Sciatic nerve (tissue), 2 donors: ENCODE measurements around the gene GPR162. TPM values are rescaled to one million over a fixed set of nuclear protein-coding genes. Genes with fewer than 3 reads are reported as not detected.

Source experiments
- ATAC-seq: fragments of 200-7000 bp; cut with Tn5 transposase; one replicate; pipeline ENCODE4 v1.9.1; 2020; ENCODE audit warnings: mild to moderate bottlenecking, moderate library complexity
- DNase-seq: peaks from one replicate; pipeline ENCODE4 v3.0.0-alpha.2; 2020; ENCODE audit warnings: low spot score
- intact Hi-C: fragments of 100-400 bp; cut with DNase I; formaldehyde crosslinking; loops from one replicate; pipeline ENCODE4 v1.14.2; 2022
- total RNA-seq: library from RNA; stranded (reverse); fragmentation: NEBNext Ultra II Directional; extraction: Animal tissue kit (Norgen Biotek cat#: 25700); gene quantifications from one replicate; pipeline ENCODE4 v1.2.1, GENCODE V29; 2021
- donor health status: DM: no; HTN: no; CAD: no.
- donor health status: DM: no; HTN: no; CAD: no.

The GPR162 gene
- total RNA-seq, 1 donor from 2014 or later = 4.5 TPM

- ATAC-seq = no peak
- intact Hi-C loops = no loop called here
- no peak for DNase-seq
Measured at GRCh38 chr12:6830286-6830890, 8.8 kb downstream of the GPR162 start.

GRCh38 chr12:6830999-6831398 is 9.4 kb downstream of the GPR162 start:
- no peak for ATAC-seq
- no peak for DNase-seq
- intact Hi-C loops = no loop called here

DNA sequence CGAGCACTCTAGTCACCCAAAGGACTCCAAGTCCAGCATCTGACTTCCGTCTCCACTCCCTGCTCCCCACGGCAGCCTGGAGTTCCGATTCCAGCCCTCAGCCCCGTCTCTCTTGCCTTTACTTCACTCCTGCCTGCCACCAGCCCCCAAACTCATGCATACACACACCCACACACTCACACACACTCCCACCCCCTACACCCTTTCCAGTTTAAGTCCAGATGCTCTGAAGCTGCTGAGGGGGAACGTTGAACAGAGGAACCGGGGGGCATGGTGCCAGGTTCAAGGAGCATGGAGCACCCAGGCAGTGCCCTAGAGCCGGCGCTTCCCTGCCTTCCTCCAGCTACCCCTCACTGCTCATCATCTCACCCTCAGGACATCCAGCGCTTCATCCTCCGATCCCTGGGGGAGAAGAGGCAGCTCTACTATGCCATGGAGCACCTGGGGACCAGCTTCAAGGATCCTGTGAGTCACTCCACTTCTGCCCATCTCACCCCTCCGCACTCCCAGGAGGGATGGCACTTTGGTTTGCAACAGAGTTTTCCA is 9.9 kb downstream of the GPR162 start:
- DNase-seq = no peak
- intact Hi-C loops = no loop called here
- ATAC-seq = no peak

- ATAC-seq (no peak), DNase-seq (no peak)
- intact Hi-C loops = no loop called here
Measured at GRCh38 chr12:6832125-6832524, 10.5 kb downstream of the GPR162 start.

- DNase-seq = no peak
Measured at GRCh38 chr12:6833189-6833890, 11.7 kb downstream of the GPR162 start.

GRCh38 chr12:6834254-6834653 is 12.6 kb downstream of the GPR162 start:
- DNase-seq (no peak), ATAC-seq (no peak)
- intact Hi-C loops = no loop called here

More at GRCh38 chr12:6833189-6833890, 11.7 kb downstream of the GPR162 start:
- intact Hi-C loops = no loop called here
- ATAC-seq = no peak

- intact Hi-C loops = no loop called here
- no peak for ATAC-seq
Measured at GRCh38 chr12:6834873-6835272, 13.3 kb downstream of the GPR162 start.

GRCh38 chr12:6836851-6837250 is 15.2 kb downstream of the GPR162 start:
- intact Hi-C loops = no loop called here
- ATAC-seq = no peak
- DNase-seq = no peak

More at GRCh38 chr12:6834873-6835272, 13.3 kb downstream of the GPR162 start:
- no peak for DNase-seq

GRCh38 chr12:6837370-6838060 is 15.9 kb downstream of the GPR162 start:
- no peak for ATAC-seq
- intact Hi-C loops = no loop called here

DNA sequence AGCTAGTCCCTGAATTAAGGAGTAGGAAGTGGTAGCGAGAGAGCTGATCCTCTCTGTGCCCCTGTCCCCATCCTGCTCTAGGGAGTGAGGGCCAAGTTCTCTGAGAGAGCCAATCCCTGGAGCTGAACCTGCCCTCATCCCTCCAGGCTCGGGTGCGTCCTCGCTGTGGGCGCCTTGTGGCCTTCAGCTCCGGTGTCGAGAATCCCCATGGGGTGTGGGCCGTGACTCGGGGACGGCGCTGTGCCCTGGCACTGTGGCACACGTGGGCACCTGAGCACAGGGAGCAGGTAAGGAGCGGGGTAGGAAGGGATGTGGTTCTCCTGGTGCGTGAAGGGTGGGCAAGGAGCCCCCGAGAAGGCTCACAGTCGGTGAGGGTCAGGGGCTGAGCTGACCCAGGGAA is 17.2 kb downstream of the GPR162 start:
- ATAC-seq = no peak
- intact Hi-C loops = no loop called here

More at GRCh38 chr12:6837370-6838060, 15.9 kb downstream of the GPR162 start:
- no peak for DNase-seq

GRCh38 chr12:6839482-6840201 is 18.0 kb downstream of the GPR162 start:
- ATAC-seq = no peak
- intact Hi-C loops = no loop called here
- no peak for DNase-seq

More for the DNA sequence above, 17.2 kb downstream of the GPR162 start:
- DNase-seq = no peak

DNA sequence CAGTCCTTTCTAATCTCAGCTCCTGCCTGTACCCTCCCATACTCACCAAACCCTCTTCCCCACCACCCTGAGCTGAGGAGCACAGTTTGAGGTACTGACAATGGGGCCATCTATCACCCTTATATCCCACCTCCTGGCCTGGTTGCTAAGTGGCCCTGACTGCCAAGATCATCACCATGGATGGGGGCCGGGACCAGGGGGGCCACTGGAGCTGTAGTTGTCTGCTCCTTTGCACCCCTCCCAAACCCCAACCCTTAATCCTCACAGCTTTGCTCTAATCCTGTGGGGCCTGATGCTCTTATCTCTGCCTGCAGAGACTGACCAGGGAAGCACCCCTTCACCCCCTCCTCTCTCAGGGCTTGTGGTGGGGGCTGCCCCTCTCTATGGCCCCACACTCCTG is 18.7 kb downstream of the GPR162 start:
- intact Hi-C loops = no loop called here
- DNase-seq = no peak
- ATAC-seq = no peak

- ATAC-seq (no peak), DNase-seq (no peak)
- intact Hi-C loops = no loop called here
Measured at GRCh38 chr12:6840761-6841515, 19.3 kb downstream of the GPR162 start, which contains the start of gene GNB3. GNB3 (plus strand) TSS chr12:6840925; CDS start chr12:6841288, 363 bp downstream.

- DNase-seq = no peak
- no peak for ATAC-seq
- intact Hi-C loops = no loop called here
Measured at GRCh38 chr12:6842075-6842474, 20.5 kb downstream of the GPR162 start.

GRCh38 chr12:6843118-6843902 is 21.7 kb downstream of the GPR162 start:
- ATAC-seq (no peak), DNase-seq (no peak)
- intact Hi-C loops = no loop called here

DNA sequence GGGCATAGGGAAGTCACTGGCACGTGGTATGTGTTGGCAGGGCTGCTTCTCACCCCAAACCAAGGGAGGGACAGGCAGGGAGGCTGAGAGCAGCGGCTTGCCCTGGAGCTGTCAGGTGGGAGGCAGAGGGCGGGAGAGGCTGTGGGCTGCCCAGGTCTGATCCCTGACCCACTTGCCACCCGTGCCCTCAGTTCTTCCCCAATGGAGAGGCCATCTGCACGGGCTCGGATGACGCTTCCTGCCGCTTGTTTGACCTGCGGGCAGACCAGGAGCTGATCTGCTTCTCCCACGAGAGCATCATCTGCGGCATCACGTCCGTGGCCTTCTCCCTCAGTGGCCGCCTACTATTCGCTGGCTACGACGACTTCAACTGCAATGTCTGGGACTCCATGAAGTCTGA is 23.8 kb downstream of the GPR162 start:
- ATAC-seq (no peak), DNase-seq (no peak)
- intact Hi-C loops = no loop called here

- intact Hi-C loops = no loop called here
- no peak for ATAC-seq
- DNase-seq = no peak
Measured at GRCh38 chr12:6846316-6846869, 24.8 kb downstream of the GPR162 start.
